Measurements from ENCODE around the gene ZNF581.

Gene ZNF581

DNA sequence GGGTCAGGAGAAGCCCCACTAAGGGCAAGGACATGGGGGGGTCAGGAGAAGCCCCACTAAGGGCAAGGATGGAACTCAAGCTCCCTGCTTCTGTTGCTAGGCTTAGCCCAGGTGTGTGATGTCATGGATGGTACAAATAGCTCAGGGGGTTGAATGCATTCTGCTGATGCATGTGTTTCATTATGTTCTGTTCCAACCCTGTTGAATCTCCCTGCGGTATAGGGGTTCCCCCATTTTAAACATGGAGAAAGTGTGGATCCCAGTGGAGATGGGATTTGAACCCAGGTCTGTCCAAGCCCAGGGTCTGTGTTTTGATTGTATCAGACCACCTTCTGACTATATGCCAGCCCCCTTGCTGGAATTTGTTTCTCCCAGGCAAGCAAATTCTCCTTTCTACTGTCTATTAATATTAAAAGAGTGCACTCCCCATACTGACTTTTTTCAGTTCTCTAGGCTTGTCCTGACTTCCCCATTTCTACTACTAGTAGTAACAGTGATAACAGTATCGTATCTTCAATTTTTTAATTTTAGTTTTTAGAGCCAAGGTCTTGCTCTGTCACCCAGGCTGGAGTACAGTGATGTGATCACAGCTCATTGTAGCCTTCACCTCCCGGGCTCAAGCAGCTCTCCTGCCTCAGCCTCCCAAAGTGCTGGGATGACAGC lies 31.3 kb upstream of the ZNF581 start:
- DNase-seq = no peak

DNA sequence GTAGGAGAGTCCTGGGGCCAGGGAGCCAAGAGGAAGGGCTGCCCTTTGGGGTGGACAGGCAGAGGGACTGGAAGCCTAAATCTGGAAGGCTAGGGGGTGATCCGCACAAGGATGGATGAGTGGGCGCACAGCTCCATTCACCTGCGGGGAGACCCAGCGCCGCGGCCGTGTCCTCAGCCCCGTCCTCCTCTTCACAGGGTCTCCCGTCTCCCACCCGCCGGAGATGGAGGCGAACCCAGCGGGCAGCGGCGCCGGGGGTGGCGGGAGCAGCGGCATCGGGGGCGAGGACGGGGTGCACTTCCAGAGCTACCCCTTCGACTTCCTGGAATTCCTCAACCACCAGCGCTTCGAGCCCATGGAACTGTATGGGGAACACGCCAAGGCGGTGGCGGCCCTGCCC lies 30.1 kb upstream of the ZNF581 start:
- DNase-seq = no peak

GRCh38 chr19:55613930-55614710 lies 29.3 kb upstream of the ZNF581 start:
- DNase-seq = no peak

GRCh38 chr19:55614711-55615542 lies 28.5 kb upstream of the ZNF581 start:
- DNase-seq = no peak

GRCh38 chr19:55615543-55616394 lies 27.7 kb upstream of the ZNF581 start:
- DNase-seq = no peak

DNA sequence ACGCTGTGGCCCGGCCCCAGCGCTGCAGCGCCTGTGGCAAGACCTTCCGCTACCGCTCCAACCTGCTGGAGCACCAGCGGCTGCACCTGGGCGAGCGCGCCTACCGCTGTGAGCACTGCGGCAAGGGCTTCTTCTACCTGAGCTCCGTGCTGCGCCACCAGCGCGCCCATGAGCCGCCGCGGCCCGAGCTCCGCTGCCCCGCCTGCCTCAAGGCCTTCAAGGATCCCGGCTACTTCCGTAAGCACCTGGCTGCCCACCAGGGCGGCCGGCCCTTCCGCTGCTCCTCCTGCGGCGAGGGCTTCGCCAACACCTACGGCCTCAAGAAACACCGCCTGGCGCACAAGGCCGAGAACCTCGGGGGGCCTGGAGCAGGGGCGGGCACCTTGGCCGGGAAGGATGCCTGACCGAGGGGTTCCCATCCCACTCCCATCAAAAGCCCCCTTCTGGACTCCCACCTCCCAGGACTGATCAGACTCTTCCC lies 27.0 kb upstream of the ZNF581 start:
- no peak for DNase-seq

GRCh38 chr19:55617426-55617825 lies 26.0 kb upstream of the ZNF581 start:
- no peak for DNase-seq

- no peak for DNase-seq
These were observed 25.0 kb upstream of the ZNF581 start for GRCh38 chr19:55618426-55618825.

GRCh38 chr19:55619286-55619685 lies 24.2 kb upstream of the ZNF581 start:
- DNase-seq = no peak

- DNase-seq = no peak
These were observed 22.8 kb upstream of the ZNF581 start for GRCh38 chr19:55620410-55621204.

- DNase-seq = no peak
These were observed 22.2 kb upstream of the ZNF581 start for GRCh38 chr19:55621205-55621672.

DNA sequence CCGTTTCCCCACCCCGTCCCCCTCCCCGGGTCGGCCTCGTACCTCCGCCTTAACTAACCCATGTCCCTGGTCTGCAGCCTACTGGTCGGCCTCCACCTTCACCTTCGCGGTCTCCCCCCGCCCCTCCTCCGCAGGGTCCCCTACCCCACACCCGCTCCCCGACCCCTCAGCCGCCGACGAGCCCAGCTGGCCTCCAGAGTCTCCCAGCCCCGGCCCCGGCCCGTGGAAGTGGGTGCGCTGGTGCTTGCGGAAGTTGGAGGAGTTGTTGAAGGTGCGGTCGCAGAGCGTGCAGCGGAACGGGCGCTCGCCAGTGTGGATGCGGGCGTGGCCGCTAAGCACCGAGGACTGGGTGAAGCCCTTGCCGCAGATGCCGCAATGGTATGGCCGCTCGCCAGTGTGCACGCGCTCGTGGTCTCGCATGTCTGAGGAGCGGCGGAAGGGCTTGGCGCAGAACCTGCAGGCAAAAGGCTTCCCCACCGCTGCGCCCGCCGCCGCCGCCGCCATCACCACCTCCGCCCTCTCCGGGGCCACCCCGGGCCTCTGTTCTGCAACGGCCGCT lies 21.7 kb upstream of the ZNF581 start:
- DNase-seq = no peak

DNA sequence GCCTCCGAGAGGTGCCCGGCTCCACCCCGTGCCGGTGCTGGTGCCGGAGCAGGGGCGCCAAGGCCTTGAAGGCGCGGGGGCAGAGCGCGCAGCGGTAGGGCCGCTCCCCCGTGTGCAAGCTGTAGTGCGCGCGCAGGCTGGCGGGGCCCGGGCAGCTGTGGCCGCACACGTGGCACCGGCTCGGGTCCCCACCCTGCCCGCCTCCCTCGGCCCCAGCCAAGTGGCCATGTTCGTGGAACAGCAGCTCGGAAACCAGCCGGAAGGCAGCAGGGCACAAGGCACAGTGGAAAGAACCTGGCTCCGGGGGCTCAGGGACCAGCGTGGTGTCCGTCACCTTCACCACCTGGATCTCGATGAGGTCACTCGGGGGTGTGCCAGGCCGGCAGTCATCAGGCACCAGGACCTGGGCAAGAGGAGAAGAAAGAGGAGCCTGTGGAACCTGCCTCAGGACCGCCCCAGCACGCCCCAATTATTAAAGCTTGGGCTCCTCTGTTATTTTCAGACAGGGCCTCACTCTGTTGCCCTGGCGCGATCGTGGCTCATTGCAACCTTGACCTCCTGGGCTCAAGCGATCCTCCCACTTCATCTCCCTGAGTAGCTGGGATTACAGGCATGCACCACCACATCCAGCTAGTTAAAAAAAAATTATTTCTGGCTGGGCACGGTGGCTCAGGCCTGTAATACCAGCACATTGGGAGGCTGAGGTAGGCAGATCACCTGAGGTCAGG lies 21.0 kb upstream of the ZNF581 start:
- DNase-seq = no peak

DNA sequence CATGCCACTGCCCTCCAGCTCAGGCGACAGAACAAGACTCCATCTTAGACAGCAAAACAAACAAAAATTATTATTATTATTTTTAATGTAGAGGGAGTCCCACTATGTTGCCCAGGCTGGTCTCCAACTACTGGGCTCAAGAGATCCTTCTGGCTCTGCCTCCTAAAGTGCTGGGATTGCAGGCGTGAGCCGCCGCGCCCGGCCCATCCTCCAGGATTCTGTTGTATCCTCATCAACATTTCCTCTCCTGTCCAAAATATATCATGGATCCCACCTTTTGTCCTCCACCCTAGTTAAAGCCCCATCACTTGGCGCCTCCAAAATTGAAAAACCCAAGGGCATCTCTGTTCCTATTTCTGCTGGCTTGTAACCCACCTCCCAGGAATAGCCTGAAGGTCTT lies 20.3 kb upstream of the ZNF581 start:
- no peak for DNase-seq

DNA sequence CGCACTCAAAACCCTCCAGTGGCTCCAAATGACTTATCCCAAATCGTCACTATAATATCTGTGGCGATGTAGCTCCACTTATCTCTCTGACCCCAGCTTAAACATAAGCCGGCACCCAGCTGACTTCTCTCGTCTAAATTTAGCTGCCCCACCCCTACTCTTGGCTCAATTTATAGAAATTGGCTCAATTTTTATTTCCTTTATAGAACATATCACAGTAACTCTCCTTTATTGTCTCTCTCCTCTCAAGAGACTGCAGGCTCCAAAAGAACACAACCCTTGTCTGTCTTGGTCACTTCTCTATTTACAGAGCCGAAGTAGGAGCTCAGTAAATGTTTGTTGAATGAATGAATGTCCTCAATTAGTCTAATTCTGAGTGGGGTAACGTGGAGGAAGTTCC lies 19.9 kb upstream of the ZNF581 start:
- no peak for DNase-seq

DNA sequence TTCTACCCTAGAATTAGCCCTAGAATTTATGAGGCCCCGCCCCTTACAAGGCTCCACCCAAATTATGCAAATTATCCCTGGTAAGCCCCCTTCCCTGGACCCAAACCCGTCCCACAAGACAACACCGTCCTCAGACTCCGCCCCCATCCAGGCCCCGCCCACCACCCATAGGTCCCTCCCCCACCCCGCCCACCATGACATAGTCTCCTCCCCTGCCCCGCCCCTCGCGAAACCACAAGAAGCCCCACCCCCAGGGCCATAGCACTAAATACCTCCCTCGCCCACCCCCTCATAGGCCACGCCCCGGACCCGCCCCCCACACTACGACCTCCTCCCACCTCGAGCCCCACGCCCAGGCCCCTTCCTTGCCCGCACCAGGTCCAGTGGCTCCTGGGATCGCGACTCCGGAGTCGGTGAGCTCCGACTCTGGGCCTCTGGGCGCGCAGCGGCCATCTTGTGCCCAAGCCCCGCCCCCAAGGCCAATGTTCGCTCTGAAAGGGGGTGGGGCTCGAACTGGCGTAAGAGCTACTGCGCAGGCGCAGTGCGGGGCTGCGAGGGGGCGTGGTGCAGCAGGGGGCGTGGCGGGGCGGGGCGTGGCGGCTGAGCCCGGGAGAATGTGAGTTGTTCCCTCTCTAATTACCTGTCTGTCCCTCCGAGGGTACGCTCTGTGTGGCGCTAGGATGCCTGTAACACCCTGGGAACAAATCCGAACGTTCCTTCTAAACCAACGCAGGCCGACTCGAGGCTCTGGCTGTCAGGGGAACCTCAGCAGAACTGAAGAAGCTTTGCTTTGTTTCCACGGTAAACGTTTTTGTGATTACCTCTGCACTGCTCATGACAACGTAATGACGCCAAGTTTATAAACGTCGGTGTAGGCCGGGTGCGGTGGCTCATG lies 19.1 kb upstream of the ZNF581 start, which contains the start of gene ZNF784:
ZNF784 (minus strand) TSS at position 458 of the 895 bp plus-strand sequence; CDS start at position 453, 5 bp downstream.
- DNase-seq = peak; percentile 98

DNA sequence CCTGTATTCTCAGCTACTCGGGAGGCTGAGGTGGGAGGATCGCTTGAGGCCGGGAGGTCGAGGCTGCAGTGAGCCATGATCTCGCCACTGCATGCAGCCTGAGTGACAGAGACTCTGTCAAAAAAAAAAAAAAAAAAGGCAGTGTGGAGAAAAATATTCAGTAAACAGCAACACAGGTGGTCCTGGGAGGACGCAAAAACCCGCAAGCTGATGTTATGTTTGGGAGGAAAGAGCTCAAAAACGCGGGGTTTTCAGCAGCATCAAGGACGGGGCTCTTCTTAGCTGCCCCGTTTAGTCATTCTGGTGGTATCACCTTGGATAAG lies 18.5 kb upstream of the ZNF581 start:
- no peak for DNase-seq

DNA sequence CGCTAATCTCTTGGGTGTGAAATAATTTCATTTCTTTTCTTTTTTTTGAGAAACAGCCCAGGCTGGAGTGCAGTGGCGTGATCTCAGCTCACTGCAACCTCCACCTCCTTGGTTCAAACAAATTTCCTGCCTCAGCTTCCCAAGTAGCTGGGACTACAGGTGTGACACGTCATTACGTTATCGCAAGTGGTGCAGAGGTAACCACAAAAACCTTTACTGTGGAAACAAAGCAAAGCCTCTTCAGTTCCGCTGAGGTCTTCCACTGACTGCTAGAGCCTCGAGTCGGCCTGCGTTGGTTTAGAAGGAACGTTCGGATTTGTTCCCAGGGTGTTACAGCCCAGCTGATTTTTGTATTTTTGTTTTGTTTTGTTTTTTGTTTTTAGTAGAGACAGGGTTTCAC lies 17.1 kb upstream of the ZNF581 start:
- no peak for DNase-seq

DNA sequence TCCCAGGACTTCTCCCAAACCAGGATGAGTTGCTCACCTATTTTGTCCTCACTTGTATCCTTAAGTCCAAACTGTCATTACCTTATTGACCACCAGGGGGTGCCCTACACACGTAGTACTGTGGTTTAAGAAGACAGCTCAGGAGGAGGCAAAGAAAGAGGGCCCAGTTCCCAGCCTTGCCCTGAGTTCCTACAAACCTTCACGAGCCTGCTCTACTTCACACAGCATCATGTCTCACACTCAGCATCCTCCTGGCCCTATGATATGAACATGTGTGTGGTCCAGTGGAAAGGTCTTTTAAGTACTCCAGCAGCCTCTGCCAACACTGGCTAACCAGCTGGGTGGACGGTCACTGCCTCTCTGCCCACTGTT lies 11.0 kb upstream of the ZNF581 start:
- DNase-seq = peak; percentile 95

- no peak for DNase-seq
These were observed 9.6 kb upstream of the ZNF581 start for GRCh38 chr19:55633861-55634260.
